ENCODE measurements around the gene GAMT. TPM values are rescaled to one million over a fixed set of nuclear protein-coding genes. Genes with fewer than 3 reads are reported as not detected.

The GAMT gene
- total RNA-seq, 1 donor from 2014 or later: 56.4 TPM

DNA sequence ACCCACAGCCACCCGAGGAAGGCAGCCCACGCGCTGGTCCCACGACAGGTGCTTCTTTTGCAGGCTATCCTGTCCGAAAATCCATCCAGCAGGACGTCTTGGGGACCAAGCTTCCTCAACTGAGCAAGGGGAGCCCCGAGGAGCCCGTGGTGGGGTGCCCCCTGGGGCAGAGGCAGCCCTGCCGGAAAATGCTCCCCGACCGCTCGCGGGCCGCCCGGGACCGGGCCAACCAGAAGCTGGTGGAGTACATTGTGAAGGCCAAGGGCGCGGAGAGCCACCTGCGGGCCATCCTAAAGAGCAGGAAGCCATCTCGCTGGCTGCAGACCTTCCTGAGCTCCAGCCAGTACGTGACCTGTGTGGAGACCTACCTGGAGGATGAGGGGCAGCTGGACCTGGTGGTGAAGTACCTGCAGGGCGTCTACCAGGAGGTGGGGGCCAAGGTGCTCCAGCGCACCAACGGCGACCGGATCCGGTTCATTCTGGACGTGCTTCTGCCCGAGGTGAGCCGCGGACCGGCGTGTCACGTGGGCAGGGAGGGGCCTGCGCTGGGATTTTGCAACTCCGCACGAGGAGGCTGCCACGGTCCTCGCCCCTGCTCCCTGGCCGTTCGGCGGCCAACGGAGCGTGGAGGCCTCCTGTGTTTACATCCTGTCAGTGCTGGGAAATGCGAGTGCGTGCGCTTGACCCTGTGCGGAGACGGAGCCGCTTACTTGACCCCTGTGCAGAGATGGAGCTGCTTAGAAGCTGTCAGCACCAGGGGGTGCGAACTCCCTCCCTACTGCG, 30.6 kb downstream of the GAMT start:
- DNase-seq (ENCODE audit: low spot score in 2 of 2): no peak
- Histone ChIP-seq H3K27ac (no peak overlapping the region), H3K36me3 (peaks cover 78 to 84% of the 10 kb centered on the region in 2 donors), H3K4me3 (no peak overlapping the region), H3K27me3 (no peaks in the 10 kb centered on the region), H3K4me1 (no peaks in the 10 kb centered on the region), H3K9me3 (no peaks in the 10 kb centered on the region)
- intact Hi-C loops (cut with DNase I): no loop called here
- TF ChIP-seq, protein P1, sequence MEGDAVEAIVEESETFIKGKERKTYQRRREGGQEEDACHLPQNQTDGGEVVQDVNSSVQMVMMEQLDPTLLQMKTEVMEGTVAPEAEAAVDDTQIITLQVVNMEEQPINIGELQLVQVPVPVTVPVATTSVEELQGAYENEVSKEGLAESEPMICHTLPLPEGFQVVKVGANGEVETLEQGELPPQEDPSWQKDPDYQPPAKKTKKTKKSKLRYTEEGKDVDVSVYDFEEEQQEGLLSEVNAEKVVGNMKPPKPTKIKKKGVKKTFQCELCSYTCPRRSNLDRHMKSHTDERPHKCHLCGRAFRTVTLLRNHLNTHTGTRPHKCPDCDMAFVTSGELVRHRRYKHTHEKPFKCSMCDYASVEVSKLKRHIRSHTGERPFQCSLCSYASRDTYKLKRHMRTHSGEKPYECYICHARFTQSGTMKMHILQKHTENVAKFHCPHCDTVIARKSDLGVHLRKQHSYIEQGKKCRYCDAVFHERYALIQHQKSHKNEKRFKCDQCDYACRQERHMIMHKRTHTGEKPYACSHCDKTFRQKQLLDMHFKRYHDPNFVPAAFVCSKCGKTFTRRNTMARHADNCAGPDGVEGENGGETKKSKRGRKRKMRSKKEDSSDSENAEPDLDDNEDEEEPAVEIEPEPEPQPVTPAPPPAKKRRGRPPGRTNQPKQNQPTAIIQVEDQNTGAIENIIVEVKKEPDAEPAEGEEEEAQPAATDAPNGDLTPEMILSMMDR (IDR thresholded peaks at IDR 0.05): no peak

DNA sequence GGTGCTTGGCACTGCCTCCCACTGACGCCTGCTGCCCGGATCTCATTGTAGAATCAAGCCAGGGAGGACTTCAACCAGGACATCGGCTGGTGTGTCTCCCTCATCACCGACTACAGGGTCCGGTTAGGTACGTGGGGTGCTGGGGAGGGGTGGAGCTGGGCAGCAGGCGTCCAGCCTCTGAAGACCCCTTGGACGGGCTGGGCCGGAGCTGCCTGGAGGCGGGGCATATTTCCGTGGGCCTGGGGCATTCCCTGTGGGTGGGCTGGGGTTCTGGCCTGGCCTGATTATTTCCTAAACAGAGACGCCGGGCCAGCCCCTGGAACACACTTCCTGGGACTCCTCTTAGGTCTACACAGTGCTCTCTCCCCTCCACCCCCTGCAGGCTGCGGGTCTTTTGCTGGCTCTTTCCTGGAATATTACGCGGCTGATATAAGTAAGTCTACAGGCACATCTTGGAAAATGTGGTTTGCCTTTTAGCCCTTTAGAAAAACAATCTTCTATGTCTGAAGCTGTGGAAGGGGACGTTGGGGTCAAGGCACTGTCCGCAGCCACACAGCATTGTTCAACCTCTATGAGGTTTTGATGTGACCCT, 32.0 kb downstream of the GAMT start:
- no peak for DNase-seq (ENCODE audit: low spot score in 2 of 2)
- Histone ChIP-seq H3K27me3 (no peaks in the 10 kb centered on the region), H3K27ac (no peak overlapping the region), H3K9me3 (no peaks in the 10 kb centered on the region), H3K4me3 (no peak overlapping the region), H3K4me1 (no peaks in the 10 kb centered on the region), H3K36me3 (peaks cover 79 to 93% of the 10 kb centered on the region in 2 donors)
- TF ChIP-seq, protein P1 (IDR thresholded peaks at IDR 0.05): no peak
- intact Hi-C loops (cut with DNase I): no loop called here

DNA sequence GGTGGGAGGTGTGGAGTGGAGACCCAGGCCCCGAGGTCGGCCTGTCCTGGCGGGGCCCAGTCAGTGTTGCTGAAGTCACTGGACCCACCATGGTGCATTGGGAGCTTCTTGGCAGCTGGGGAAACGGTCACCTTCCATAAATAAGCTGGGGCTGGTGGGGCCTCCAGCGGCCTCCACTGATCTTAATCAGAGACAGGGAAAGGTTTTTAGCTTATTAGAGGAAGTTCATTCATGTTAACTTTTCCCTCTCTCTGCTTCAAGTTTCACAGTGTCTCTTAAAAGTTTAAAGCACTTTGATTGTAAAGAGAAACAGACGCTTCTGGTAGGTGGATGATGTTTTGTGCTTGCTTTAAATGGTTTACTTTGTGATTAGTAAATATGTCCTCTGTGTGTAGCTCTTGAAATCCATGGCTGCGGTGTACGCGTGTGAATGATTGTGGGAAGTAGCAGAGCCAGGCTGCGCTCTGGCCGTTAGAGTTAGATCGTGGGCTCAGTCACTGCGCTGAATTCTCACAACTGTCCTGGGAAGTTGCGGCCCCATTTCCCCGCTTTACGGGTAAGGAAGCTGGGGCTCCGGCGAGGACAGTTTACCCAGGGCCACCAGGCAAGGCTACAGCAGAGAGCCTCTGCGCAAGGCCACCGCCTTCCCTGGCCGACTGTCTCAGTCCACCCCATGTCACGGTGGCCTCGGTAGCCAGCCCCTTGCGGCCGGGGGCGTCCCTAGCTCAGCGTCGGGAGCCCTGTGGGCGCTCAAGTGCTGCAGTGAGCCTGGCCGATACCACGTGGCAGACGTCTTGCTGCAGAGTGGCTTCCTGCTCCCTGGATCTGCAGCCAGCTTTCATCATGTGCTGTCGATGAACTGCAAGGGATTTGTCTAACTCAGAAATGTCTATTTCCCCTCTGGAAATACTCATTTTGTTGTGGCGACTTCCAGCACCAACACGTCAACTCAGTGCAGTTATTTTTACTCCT, 34.2 kb downstream of the GAMT start:
- TF ChIP-seq, protein P1 (IDR thresholded peaks at IDR 0.05): no peak
- Histone ChIP-seq H3K27me3 (no peaks in the 10 kb centered on the region), H3K4me1 (peaks cover 0 to 2% of the 10 kb centered on the region in 2 donors), H3K36me3 (peaks cover 76 to 96% of the 10 kb centered on the region in 2 donors), H3K4me3 (no peak overlapping the region), H3K9me3 (no peaks in the 10 kb centered on the region), H3K27ac (no peak overlapping the region)
- DNase-seq (ENCODE audit: low spot score in 2 of 2): no peak
- intact Hi-C loops (cut with DNase I): no loop called here

DNA sequence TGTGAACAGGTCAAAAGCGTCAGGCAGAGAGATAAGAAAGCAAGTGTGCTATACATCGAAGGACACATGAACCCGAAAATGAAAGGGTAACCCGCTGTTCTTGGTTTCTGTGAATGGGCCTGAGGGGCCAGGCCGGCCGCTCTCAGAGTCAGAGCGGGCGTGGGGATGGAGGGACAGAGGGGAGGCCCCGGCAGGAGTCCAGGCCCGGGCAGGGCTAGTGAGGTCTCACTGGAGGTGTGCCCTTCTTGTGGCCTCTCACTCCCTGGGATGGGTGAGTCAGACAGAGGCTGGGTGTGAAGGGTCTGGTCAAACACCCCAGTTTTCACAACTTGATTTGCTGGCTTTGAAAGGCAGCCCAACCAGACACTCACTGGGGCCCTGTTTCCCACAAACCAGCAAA, 35.0 kb downstream of the GAMT start:
- no peak overlapping the region for H3K4me3 ChIP-seq
- TF ChIP-seq, protein P1 (IDR thresholded peaks at IDR 0.05): no peak
- no peak overlapping the region for H3K27ac ChIP-seq
- peaks cover 70 to 88% of the 10 kb centered on the region in 2 donors for H3K36me3 ChIP-seq
- H3K9me3 ChIP-seq: no peaks in the 10 kb centered on the region
- H3K27me3 ChIP-seq: no peaks in the 10 kb centered on the region
- peaks cover 4 to 10% of the 10 kb centered on the region in 2 donors for H3K4me1 ChIP-seq
- intact Hi-C loops (cut with DNase I): no loop called here
- no peak for DNase-seq (ENCODE audit: low spot score in 2 of 2)
